ENCODE results near the gene HIVEP3.

HIVEP3 gene

GRCh38 chr1:41902159-41902577 lies 16.6 kb downstream of the HIVEP3 start:
- no peak for TF ChIP-seq EZH2 (IDR thresholded peaks at IDR 0.05; ENCODE audit: borderline replicate concordance, low read length)
- no peak for TF ChIP-seq CTCF (IDR thresholded peaks at IDR 0.05; ENCODE audit: low read length)
- H3K4me3 ChIP-seq (ENCODE audit: low read depth, low read length, poor library complexity, severe bottlenecking): no peak overlapping the region
- H3K9me2 ChIP-seq (ENCODE audit: low read depth, low read length): no peaks in the 10 kb centered on the region
- no peak overlapping the region for H3K9ac ChIP-seq (ENCODE audit: low read length)
- H3K36me3 ChIP-seq (ENCODE audit: insufficient read depth, low read length): no peaks in the 10 kb centered on the region
- no peaks in the 10 kb centered on the region for H3F3A ChIP-seq (ENCODE audit: insufficient read depth, low read length)
- H3K4me2 ChIP-seq (ENCODE audit: low read length): no peak overlapping the region
- H4K20me1 ChIP-seq (ENCODE audit: insufficient read depth, low read length): no peaks in the 10 kb centered on the region
- no peaks in the 10 kb centered on the region for H3K4me1 ChIP-seq (ENCODE audit: insufficient read depth, low read length, severe bottlenecking)
- no peaks in the 10 kb centered on the region for H3K9me3 ChIP-seq (ENCODE audit: low read length)
- no peaks in the 10 kb centered on the region for H3K27me3 ChIP-seq (ENCODE audit: insufficient read depth, low read length)
- no peak overlapping the region for H3K27ac ChIP-seq (ENCODE audit: low read depth, low read length, poor library complexity, severe bottlenecking)
- no peak overlapping the region for H2AFZ ChIP-seq (ENCODE audit: low read length)
- H3K79me2 ChIP-seq (ENCODE audit: insufficient read depth, low read length): no peaks in the 10 kb centered on the region

GRCh38 chr1:41901551-41901950 lies 17.2 kb downstream of the HIVEP3 start:
- H3K4me2 ChIP-seq (ENCODE audit: low read length): no peak overlapping the region

GRCh38 chr1:41900603-41901444 lies 17.9 kb downstream of the HIVEP3 start:
- Histone ChIP-seq H3K27ac (ENCODE audit: low read depth, low read length, poor library complexity, severe bottlenecking) (no peak overlapping the region), H3K27me3 (ENCODE audit: insufficient read depth, low read length) (no peaks in the 10 kb centered on the region), H3K9me2 (ENCODE audit: low read depth, low read length) (no peaks in the 10 kb centered on the region), H2AFZ (ENCODE audit: low read length) (no peak overlapping the region), H3K4me1 (ENCODE audit: insufficient read depth, low read length, severe bottlenecking) (no peaks in the 10 kb centered on the region), H3K9me3 (ENCODE audit: low read length) (no peaks in the 10 kb centered on the region), H3K36me3 (ENCODE audit: insufficient read depth, low read length) (no peaks in the 10 kb centered on the region), H3K4me2 (ENCODE audit: low read length) (no peak overlapping the region), H3K4me3 (ENCODE audit: low read depth, low read length, poor library complexity, severe bottlenecking) (no peak overlapping the region), H3K79me2 (ENCODE audit: insufficient read depth, low read length) (no peaks in the 10 kb centered on the region), H4K20me1 (ENCODE audit: insufficient read depth, low read length) (no peaks in the 10 kb centered on the region), H3F3A (ENCODE audit: insufficient read depth, low read length) (no peaks in the 10 kb centered on the region), H3K9ac (ENCODE audit: low read length) (no peak overlapping the region)
- no peak for TF ChIP-seq EZH2 (IDR thresholded peaks at IDR 0.05; ENCODE audit: borderline replicate concordance, low read length)
- TF ChIP-seq CTCF (IDR thresholded peaks at IDR 0.05; ENCODE audit: low read length): no peak

More at GRCh38 chr1:41901551-41901950, 17.2 kb downstream of the HIVEP3 start:
- Histone ChIP-seq H2AFZ (ENCODE audit: low read length) (no peak overlapping the region), H3K36me3 (ENCODE audit: insufficient read depth, low read length) (no peaks in the 10 kb centered on the region), H3K4me3 (ENCODE audit: low read depth, low read length, poor library complexity, severe bottlenecking) (no peak overlapping the region), H3K79me2 (ENCODE audit: insufficient read depth, low read length) (no peaks in the 10 kb centered on the region), H3K9me2 (ENCODE audit: low read depth, low read length) (no peaks in the 10 kb centered on the region), H3K27me3 (ENCODE audit: insufficient read depth, low read length) (no peaks in the 10 kb centered on the region), H3F3A (ENCODE audit: insufficient read depth, low read length) (no peaks in the 10 kb centered on the region), H4K20me1 (ENCODE audit: insufficient read depth, low read length) (no peaks in the 10 kb centered on the region), H3K4me1 (ENCODE audit: insufficient read depth, low read length, severe bottlenecking) (no peaks in the 10 kb centered on the region), H3K27ac (ENCODE audit: low read depth, low read length, poor library complexity, severe bottlenecking) (no peak overlapping the region), H3K9me3 (ENCODE audit: low read length) (no peaks in the 10 kb centered on the region), H3K9ac (ENCODE audit: low read length) (no peak overlapping the region)
- TF ChIP-seq EZH2 (IDR thresholded peaks at IDR 0.05; ENCODE audit: borderline replicate concordance, low read length): no peak
- no peak for TF ChIP-seq CTCF (IDR thresholded peaks at IDR 0.05; ENCODE audit: low read length)

Data from OCI-LY1 (cell line).